GM12865 (cell line): ENCODE results near the gene CFAP46.

Experiments used
- DNase-seq: peaks from one replicate; pipeline ENCODE4 v3.0.0; 2010; ENCODE audit warnings: low read depth
- H3K4me3 ChIP-seq: 2 replicates; pipeline ENCODE4 v1.5.1; 2011; ENCODE audit warnings: mild to moderate bottlenecking, low read depth, low read length, control low read depth
- CTCF ChIP-seq: IDR thresholded peaks from 2 replicates; pipeline ENCODE4 v1.5.1; 2011; ENCODE audit warnings: low read length, control low read depth, low read depth, inconsistent platforms; ENCODE audit not compliant: insufficient read depth; ENCODE audit errors: missing control alignments

The CFAP46 gene

GRCh38 chr10:132860532-132860931 is 81.8 kb downstream of the CFAP46 start:
- no peak overlapping the region for H3K4me3 ChIP-seq
- no peak for DNase-seq
- TF ChIP-seq CTCF = no peak

- no peak for DNase-seq
- TF ChIP-seq CTCF = no peak
- H3K4me3 ChIP-seq = no peak overlapping the region
These were observed 83.1 kb downstream of the CFAP46 start for GRCh38 chr10:132859084-132859855.

GRCh38 chr10:132858121-132859081 is 84.0 kb downstream of the CFAP46 start:
- H3K4me3 ChIP-seq = no peak overlapping the region
- no peak for TF ChIP-seq CTCF
- DNase-seq = no peak

- TF ChIP-seq CTCF = no peak
- no peak for DNase-seq
- H3K4me3 ChIP-seq = no peak overlapping the region
These were observed 85.4 kb downstream of the CFAP46 start for GRCh38 chr10:132856869-132857524.

- no peak for TF ChIP-seq CTCF
- DNase-seq = no peak
These were observed 86.5 kb downstream of the CFAP46 start for GRCh38 chr10:132855889-132856288.

GRCh38 chr10:132851451-132851850 is 90.9 kb downstream of the CFAP46 start:
- H3K4me3 ChIP-seq = no peak overlapping the region
- DNase-seq = no peak
- TF ChIP-seq CTCF = no peak

More at GRCh38 chr10:132855889-132856288, 86.5 kb downstream of the CFAP46 start:
- no peak overlapping the region for H3K4me3 ChIP-seq
